ENCODE data around the gene RTN4RL2. TPM values are rescaled to one million over a fixed set of nuclear protein-coding genes. Genes with fewer than 3 reads are reported as not detected.

Gene RTN4RL2
- total RNA-seq, 1 experiment from 2014 or later = 0.90 TPM

GRCh38 chr11:57432714-57433163 lies 27.6 kb upstream of the RTN4RL2 start:
- ATAC-seq = no peak
- intact Hi-C loops (cut with micrococcal nuclease; ENCODE audit: unreplicated experiment) (no loop called here), in situ Hi-C loops (cut with HindIII; ENCODE audit: low pct_unique_long_range_greater_than_20kb, low sequenced_read_pairs) (no loop called here)
- H3K4me3 ChIP-seq (ENCODE audit: low read depth in 2 of 2, low read length in 2 of 2) = no peak overlapping the region
- DNase-seq (ENCODE audit: low read depth, low spot score) = no peak
- no peak overlapping the region for H3K27ac ChIP-seq (ENCODE audit: low read length)
- 0 out of 2 replicates have a peak, but pooled peaks cover 5% of the 10 kb centered on the region for H3K27me3 ChIP-seq (ENCODE audit: control insufficient read depth, insufficient read depth, low read length)
- no peaks in the 10 kb centered on the region for H3K36me3 ChIP-seq (ENCODE audit: control insufficient read depth, insufficient read depth, low read length)
- ChIA-PET CTCF (interaction anchor here (1.1 kb wide), 1 partner anchor 27 kb away, joined by 6 read pairs; no protein-coding TSS in a partner anchor), POLR2A (no interaction called here)
- H3K4me1 ChIP-seq (ENCODE audit: control insufficient read depth, insufficient read depth, low read length) = no peaks in the 10 kb centered on the region
- H3K9me3 ChIP-seq (ENCODE audit: control insufficient read depth, insufficient read depth, low read depth, low read length) = no peaks in the 10 kb centered on the region
- no TSS peak for BruUV-seq (replicated peaks)
- TF ChIP-seq TCF7L2 (IDR thresholded peaks at IDR 0.05; ENCODE audit: low read depth, low read length) (no peak), SIN3A (IDR thresholded peaks at IDR 0.05; ENCODE audit: borderline replicate concordance, insufficient read depth, low read depth, low read length) (no peak), CTCF (IDR thresholded peaks at IDR 0.05) (no peak), POLR2AphosphoS5 (IDR thresholded peaks at IDR 0.05; ENCODE audit: low read depth, low read length) (no peak)
- TF ChIP-seq, protein P1, sequence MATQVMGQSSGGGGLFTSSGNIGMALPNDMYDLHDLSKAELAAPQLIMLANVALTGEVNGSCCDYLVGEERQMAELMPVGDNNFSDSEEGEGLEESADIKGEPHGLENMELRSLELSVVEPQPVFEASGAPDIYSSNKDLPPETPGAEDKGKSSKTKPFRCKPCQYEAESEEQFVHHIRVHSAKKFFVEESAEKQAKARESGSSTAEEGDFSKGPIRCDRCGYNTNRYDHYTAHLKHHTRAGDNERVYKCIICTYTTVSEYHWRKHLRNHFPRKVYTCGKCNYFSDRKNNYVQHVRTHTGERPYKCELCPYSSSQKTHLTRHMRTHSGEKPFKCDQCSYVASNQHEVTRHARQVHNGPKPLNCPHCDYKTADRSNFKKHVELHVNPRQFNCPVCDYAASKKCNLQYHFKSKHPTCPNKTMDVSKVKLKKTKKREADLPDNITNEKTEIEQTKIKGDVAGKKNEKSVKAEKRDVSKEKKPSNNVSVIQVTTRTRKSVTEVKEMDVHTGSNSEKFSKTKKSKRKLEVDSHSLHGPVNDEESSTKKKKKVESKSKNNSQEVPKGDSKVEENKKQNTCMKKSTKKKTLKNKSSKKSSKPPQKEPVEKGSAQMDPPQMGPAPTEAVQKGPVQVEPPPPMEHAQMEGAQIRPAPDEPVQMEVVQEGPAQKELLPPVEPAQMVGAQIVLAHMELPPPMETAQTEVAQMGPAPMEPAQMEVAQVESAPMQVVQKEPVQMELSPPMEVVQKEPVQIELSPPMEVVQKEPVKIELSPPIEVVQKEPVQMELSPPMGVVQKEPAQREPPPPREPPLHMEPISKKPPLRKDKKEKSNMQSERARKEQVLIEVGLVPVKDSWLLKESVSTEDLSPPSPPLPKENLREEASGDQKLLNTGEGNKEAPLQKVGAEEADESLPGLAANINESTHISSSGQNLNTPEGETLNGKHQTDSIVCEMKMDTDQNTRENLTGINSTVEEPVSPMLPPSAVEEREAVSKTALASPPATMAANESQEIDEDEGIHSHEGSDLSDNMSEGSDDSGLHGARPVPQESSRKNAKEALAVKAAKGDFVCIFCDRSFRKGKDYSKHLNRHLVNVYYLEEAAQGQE (IDR thresholded peaks at IDR 0.05; ENCODE audit: insufficient read depth in 1 of 2, low read depth in 2 of 2, low read length in 1 of 2) = no peak

- ChIA-PET CTCF (no interaction called here), POLR2A (no interaction called here)
- Histone ChIP-seq H3K4me3 (ENCODE audit: low read depth in 2 of 2, low read length in 2 of 2) (no peak overlapping the region), H3K36me3 (ENCODE audit: control insufficient read depth, insufficient read depth, low read length) (no peaks in the 10 kb centered on the region), H3K27ac (ENCODE audit: low read length) (no peak overlapping the region), H3K9me3 (ENCODE audit: control insufficient read depth, insufficient read depth, low read depth, low read length) (no peaks in the 10 kb centered on the region), H3K27me3 (ENCODE audit: control insufficient read depth, insufficient read depth, low read length) (no peaks in the 10 kb centered on the region), H3K4me1 (ENCODE audit: control insufficient read depth, insufficient read depth, low read length) (no peaks in the 10 kb centered on the region)
- in situ Hi-C loops (cut with HindIII; ENCODE audit: low pct_unique_long_range_greater_than_20kb, low sequenced_read_pairs) = no loop called here
- ATAC-seq (no peak), DNase-seq (ENCODE audit: low read depth, low spot score) (no peak)
- intact Hi-C loops (cut with micrococcal nuclease; ENCODE audit: unreplicated experiment) = no loop called here
- TF ChIP-seq, protein P1 (IDR thresholded peaks at IDR 0.05; ENCODE audit: insufficient read depth in 1 of 2, low read depth in 2 of 2, low read length in 1 of 2) = no peak
- TF ChIP-seq TCF7L2 (IDR thresholded peaks at IDR 0.05; ENCODE audit: low read depth, low read length) (no peak), CTCF (IDR thresholded peaks at IDR 0.05) (no peak), SIN3A (IDR thresholded peaks at IDR 0.05; ENCODE audit: borderline replicate concordance, insufficient read depth, low read depth, low read length) (no peak), POLR2AphosphoS5 (IDR thresholded peaks at IDR 0.05; ENCODE audit: low read depth, low read length) (no peak)
- no TSS peak for BruUV-seq (replicated peaks)
Measured at GRCh38 chr11:57434640-57435546, 25.4 kb upstream of the RTN4RL2 start.
